GM19240 (cell line): ENCODE measurements around the gene CLN3.
"Not testable (repeated sequence)": the region's sequence is repeated elsewhere in the genome, so short reads cannot be mapped to it uniquely, and the experiment has no call there.

Experiments
- DNase-seq: peaks from one replicate; pipeline ENCODE4 v3.0.0; 2011; ENCODE audit warnings: low spot score; ENCODE audit not compliant: insufficient read length

Gene CLN3

GRCh38 chr16:28491970-28492474 is at the start of gene CLN3:
Gene CLN3, minus strand, starts transcription at chr16:28492074. Its CDS starts 315 bp downstream, at chr16:28491759.
- peak; percentile 97 for DNase-seq

- no peak for DNase-seq
Measured at GRCh38 chr16:28540346-28540745, 48.5 kb upstream of the CLN3 start.

GRCh38 chr16:28538733-28539596 is 47.1 kb upstream of the CLN3 start, which contains the start of gene NUPR1:
Gene NUPR1, minus strand, starts transcription at chr16:28538974. Its CDS starts 67 bp downstream, at chr16:28538907.
- no peak for DNase-seq

DNA sequence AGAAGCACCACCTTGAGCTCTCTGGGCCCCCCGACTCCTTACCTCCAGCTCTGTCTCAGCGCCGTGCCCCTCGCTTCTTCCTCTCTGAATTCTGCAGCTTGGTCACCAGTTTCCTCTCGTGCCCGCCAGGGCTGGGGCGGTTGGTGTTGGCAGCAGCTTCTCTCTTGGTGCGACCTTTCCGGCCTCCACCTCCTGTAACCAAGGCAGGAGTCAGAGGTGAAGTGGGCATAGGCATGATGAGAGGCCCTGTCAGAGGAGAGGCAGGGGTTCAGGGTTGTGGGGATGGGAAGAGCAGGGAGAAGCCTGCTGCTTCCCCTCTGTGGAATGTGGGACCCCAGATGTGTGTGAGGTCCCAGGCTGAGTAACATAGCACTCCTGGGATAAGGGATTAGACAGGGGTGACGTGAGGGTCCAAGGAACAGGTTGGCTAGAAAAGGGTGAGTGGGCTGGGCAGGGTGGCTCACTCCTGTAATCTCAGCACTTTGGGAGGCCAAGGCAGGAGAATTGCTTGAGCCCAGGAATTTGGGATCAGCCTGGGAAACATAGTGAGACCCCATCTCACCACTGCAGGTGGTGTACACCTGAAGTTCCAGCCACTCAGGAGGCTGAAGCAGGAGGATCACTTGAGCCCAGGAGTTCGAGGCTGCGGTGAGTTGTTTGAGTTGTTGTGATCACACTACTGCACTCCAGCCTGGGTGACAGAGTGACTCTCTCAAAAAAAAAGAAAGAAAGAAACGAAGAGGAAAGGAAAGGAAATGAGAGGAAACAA is 46.3 kb upstream of the CLN3 start:
- DNase-seq = no peak

- DNase-seq = no peak
Measured at GRCh38 chr16:28537076-28537475, 45.2 kb upstream of the CLN3 start.

GRCh38 chr16:28534542-28535373 is 42.9 kb upstream of the CLN3 start:
- DNase-seq = no peak

DNA sequence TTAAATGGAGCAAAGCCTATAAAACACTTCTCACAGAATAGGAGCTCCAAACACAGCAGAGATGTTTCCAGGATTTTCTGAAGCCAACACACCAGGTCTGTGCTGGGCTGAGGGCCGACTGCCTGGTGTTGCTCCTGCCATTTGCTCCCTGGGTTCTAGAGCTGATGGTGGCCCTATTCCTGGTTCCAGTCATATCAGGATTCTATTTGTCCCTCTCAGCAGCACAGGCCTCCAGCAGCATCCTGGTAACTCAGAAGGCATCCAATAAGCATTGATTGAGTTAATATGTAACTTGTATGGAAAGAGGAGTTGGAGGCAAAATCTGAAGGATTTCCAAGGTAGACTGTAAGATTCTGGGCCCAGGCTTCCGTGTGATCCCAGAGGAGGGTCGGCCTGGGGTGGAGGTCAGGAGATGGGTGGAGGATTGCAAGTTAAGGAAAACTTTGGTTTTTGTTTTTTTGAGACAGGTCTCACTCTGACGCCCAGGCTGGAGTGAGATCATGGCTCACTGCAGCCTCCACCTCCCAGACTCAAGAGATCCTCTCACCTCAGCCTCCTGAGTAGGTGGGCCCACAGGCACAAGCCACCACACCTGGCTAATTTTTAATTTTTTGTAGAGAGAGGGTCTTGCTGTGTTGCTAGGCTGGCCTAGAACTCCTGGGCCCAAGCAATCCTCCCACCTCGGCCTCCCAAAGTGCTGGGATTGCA is 41.2 kb upstream of the CLN3 start:
- no peak for DNase-seq

DNA sequence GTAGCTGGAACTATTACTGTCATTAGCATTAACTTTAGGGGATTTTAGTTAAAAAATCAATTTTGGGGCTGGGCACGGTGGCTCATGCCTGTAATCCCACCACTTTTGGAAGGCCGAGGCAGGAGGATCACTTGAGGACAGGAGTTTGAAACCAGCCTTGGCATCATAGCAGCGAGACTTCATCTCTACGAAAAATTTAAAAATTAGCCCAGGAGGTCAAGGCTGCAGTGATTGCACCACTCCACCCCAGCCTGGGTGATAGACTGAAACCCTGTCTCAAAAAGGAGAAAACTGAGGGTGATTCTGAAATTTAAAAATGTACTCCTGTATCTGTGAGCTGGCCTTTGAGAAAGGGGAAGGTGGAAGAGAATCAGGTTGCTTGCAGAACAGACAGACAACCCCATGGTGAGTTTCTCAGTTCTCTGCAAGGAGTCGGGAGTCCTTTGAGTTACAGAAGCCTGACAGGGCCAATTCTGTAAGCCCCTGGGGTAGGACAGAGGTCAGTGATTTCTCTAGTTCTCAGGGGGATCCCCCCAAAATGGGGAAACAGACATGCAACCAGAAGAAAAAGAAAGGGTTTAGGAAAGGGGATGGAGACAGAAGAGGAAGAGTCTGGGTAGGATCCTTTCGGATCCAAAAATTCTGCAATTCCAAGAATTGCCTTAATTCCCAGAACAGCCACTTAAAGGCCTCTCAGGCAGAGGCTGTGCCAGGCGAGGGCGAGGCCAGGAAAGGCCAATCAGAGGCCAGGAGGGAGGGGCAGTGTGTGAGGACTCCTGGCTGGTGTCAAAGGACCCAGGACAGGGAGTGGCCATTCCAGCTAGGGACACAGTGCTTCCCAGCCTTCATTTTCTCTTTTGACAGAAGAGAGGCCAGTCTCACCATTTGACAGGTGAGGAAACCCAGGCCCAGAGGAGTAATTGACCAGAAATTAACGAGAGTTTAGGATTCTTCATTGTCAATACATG is 40.2 kb upstream of the CLN3 start:
- no peak for DNase-seq

DNA sequence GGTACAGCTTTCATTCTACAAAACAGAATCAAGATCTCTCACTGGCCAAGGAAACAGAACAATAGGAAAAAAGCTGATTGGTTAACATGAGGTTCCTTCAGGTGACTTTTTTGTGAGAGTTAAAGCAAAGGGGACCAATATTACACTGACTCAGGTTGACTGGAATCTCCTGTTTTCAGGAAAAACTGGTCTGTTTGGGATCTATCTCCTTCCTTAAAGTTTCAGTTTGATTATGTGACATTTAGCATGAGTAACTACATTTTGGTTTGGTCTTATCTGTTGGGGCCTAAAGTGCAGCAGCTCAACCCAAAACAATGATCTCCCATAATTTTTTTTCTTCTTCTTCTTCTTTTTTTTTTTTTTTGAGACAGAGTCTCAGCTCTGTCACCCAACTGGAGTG is 37.2 kb upstream of the CLN3 start:
- DNase-seq = no peak

GRCh38 chr16:28528463-28528867 is 36.6 kb upstream of the CLN3 start:
- DNase-seq = no peak

GRCh38 chr16:28527985-28528384 is 36.1 kb upstream of the CLN3 start:
- no peak for DNase-seq

- not testable (repeated sequence) for DNase-seq
Measured at GRCh38 chr16:28527100-28527785, 35.4 kb upstream of the CLN3 start.

GRCh38 chr16:28526201-28527099 is 34.6 kb upstream of the CLN3 start:
- DNase-seq = no peak

DNA sequence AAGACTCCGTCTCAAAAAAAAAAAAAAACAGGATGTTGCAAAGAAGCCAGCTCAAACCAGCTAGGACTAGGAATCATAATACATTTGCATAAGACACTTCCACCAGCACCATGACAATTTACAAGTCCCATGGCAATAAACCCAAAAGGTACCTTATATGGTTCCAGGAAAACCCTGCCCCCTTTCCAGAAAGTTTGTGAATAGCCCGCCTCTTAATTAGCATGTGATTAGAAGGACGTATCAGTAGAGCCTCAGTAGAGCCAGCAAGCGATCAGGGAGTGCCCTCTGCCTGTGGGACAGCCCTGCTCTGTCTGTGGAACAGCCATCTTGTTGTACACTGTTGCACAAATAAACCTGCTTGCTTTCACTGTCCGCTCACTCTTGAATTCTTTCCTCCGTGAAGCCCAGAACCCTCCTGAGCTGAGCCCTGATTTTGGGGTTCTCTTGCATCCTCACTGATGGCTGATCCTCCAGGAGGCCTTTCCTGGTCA is 32.9 kb upstream of the CLN3 start:
- DNase-seq = no peak

DNA sequence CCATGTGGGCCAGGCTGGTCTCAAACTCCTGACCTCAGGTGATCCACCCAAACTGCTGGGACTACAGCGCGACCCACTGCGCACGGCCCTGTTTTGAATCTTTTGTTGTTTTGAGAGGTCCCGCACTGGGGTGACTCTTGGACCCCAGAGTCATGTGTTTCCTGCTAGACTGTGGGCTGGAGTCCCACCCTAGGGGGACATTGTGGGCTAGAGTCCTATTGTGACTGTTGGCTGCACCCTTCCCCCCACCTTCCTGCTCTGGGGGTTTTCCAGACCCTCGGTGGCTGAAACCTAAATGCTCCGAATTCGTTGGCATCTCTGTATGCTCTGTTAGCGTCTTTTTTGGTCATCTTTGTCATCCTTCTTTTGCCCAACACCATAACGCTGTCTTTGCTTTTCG is 30.9 kb upstream of the CLN3 start:
- no peak for DNase-seq

DNA sequence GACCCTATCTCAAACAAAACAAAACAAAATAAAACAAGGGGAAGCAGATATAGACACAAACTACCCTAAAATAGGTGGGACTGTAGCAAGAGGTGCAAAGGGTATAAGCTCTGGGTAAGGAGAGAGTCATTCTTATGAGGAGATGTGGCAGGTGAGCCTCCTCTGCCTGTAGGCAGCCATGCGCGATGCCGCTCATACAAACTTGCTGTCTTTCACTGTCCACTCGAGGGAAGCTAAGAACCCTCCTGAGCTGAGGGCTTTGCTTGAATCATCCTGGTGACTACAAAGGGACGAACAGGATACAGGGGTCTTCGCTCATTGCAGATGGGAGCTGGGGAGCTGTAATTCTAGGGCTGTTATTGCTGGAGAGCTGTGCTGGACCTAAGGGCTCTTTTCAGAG is 29.6 kb upstream of the CLN3 start:
- no peak for DNase-seq

GRCh38 chr16:28520672-28521071 is 28.8 kb upstream of the CLN3 start:
- DNase-seq = no peak

GRCh38 chr16:28514246-28514645 is 22.4 kb upstream of the CLN3 start:
- no peak for DNase-seq
